Measurements from ENCODE around the gene ZNF407. TPM values are rescaled to one million over a fixed set of nuclear protein-coding genes. Genes with fewer than 3 reads are reported as not detected.

The ZNF407 gene
- total and polyA plus RNA-seq, 12 donors = 2.5 to 20.2 (median 8.4) TPM

GRCh38 chr18:74631212-74631611, 33.5 kb downstream of the ZNF407 start:
- DNase-seq = no peak
- H3K4me3 ChIP-seq = no peak overlapping the region
- 64 to 73% (median 70%) methylated on average over 2 of the region's 2 CpGs for WGBS, 4 donors
- H3K27me3 ChIP-seq = no peaks in the 10 kb centered on the region
- H3K4me1 ChIP-seq (replicated peaks in 1 of 2) = no peaks in the 10 kb centered on the region
- H3K36me3 ChIP-seq (replicated peaks in 1 of 2) = peaks cover 0 to 6% of the 10 kb centered on the region in 2 donors
- H3K27ac ChIP-seq = no peak overlapping the region
- H3K9me3 ChIP-seq (replicated peaks in 1 of 3) = no peaks in the 10 kb centered on the region
- TF ChIP-seq, protein P1, sequence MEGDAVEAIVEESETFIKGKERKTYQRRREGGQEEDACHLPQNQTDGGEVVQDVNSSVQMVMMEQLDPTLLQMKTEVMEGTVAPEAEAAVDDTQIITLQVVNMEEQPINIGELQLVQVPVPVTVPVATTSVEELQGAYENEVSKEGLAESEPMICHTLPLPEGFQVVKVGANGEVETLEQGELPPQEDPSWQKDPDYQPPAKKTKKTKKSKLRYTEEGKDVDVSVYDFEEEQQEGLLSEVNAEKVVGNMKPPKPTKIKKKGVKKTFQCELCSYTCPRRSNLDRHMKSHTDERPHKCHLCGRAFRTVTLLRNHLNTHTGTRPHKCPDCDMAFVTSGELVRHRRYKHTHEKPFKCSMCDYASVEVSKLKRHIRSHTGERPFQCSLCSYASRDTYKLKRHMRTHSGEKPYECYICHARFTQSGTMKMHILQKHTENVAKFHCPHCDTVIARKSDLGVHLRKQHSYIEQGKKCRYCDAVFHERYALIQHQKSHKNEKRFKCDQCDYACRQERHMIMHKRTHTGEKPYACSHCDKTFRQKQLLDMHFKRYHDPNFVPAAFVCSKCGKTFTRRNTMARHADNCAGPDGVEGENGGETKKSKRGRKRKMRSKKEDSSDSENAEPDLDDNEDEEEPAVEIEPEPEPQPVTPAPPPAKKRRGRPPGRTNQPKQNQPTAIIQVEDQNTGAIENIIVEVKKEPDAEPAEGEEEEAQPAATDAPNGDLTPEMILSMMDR (IDR thresholded peaks at IDR 0.05) = no peak
- no peak for TF ChIP-seq POLR2A (IDR thresholded peaks at IDR 0.05)
- intact Hi-C loops (cut with DNase I) = no loop called here

DNA sequence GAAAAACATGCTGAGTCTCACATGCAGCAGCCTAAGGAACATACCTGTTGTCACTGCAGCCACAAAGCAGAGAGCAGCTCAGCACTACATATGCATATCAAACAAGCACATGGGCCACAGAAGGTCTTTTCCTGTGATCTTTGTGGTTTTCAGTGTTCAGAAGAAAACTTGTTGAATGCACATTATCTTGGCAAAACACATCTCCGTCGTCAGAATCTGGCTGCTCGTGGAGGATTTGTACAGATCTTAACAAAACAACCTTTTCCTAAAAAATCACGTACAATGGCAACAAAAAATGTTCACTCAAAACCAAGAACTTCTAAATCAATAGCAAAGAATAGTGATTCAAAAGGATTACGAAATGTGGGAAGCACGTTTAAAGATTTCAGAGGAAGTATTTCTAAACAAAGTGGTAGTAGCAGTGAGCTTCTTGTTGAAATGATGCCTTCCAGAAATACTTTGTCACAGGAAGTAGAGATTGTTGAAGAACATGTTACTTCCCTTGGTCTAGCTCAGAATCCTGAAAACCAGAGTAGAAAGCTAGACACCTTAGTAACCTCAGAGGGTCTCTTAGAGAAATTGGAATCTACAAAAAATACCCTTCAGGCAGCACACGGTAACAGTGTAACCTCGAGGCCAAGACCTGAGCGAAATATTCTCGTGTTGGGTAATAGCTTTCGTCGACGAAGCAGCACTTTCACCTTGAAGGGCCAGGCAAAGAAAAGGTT, 34.1 kb downstream of the ZNF407 start:
- TF ChIP-seq POLR2A (IDR thresholded peaks at IDR 0.05) = no peak
- TF ChIP-seq, protein P1 (IDR thresholded peaks at IDR 0.05) = no peak
- WGBS, 4 donors = 72 to 82% (median 75%) methylated on average over 13 of the region's 13 CpGs
- no peak overlapping the region for H3K27ac ChIP-seq
- no peaks in the 10 kb centered on the region for H3K27me3 ChIP-seq
- intact Hi-C loops (cut with DNase I) = no loop called here
- no peaks in the 10 kb centered on the region for H3K9me3 ChIP-seq (replicated peaks in 1 of 3)
- DNase-seq = no peak
- H3K4me3 ChIP-seq = no peak overlapping the region
- H3K36me3 ChIP-seq (replicated peaks in 1 of 2) = peaks cover 0 to 6% of the 10 kb centered on the region in 2 donors
- H3K4me1 ChIP-seq (replicated peaks in 1 of 2) = no peaks in the 10 kb centered on the region

DNA sequence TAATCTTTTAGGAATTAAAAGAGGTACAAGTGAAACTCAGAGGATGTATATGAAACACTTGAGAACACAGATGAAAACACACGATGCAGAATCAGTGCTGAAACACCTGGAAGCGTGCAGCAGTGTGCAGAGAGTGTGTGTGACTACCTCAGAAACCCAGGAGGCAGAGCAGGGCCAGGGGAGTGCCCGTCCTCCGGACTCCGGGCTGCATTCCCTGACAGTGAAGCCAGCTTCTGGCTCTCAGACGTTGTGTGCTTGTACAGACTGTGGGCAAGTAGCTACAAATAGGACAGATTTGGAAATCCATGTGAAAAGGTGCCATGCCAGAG, 34.6 kb downstream of the ZNF407 start:
- Histone ChIP-seq H3K27ac (no peak overlapping the region), H3K36me3 (replicated peaks in 1 of 2) (peaks cover 0 to 6% of the 10 kb centered on the region in 2 donors), H3K9me3 (replicated peaks in 1 of 3) (no peaks in the 10 kb centered on the region), H3K27me3 (no peaks in the 10 kb centered on the region), H3K4me1 (replicated peaks in 1 of 2) (no peaks in the 10 kb centered on the region), H3K4me3 (no peak overlapping the region)
- TF ChIP-seq, protein P1 (IDR thresholded peaks at IDR 0.05) = no peak
- TF ChIP-seq POLR2A (IDR thresholded peaks at IDR 0.05) = no peak
- intact Hi-C loops (cut with DNase I) = no loop called here
- no peak for DNase-seq
- 92 to 98% (median 94%) methylated on average over 6 of the region's 6 CpGs for WGBS, 4 donors

- no peaks in the 10 kb centered on the region for H3K27me3 ChIP-seq
- H3K4me3 ChIP-seq = no peak overlapping the region
- H3K27ac ChIP-seq = no peak overlapping the region
- no peak for DNase-seq
- intact Hi-C loops (cut with DNase I) = no loop called here
- WGBS, 4 donors = 94 to 98% (median 98%) methylated on average over 4 of the region's 4 CpGs
- peaks cover 0 to 6% of the 10 kb centered on the region in 2 donors for H3K36me3 ChIP-seq (replicated peaks in 1 of 2)
- TF ChIP-seq, protein P1 (IDR thresholded peaks at IDR 0.05) = no peak
- TF ChIP-seq POLR2A (IDR thresholded peaks at IDR 0.05) = no peak
- no peaks in the 10 kb centered on the region for H3K4me1 ChIP-seq (replicated peaks in 1 of 2)
- no peaks in the 10 kb centered on the region for H3K9me3 ChIP-seq (replicated peaks in 1 of 3)
Measured at GRCh38 chr18:74632856-74633255, 35.2 kb downstream of the ZNF407 start.

Measured in adrenal gland (tissue), 12 donors.